GM20431 (cell line): Measurements from ENCODE around the gene CASP8.

Source experiments
- in situ Hi-C: fragments of 300-500 bp; cut with MseI, MboI; formaldehyde crosslinking; loops from one replicate; pipeline ENCODE4 v1.15.0; 2020; ENCODE audit warnings: low sequenced_read_pairs; ENCODE audit not compliant: unreplicated experiment

The CASP8 gene

GRCh38 chr2:201239167-201239935, 21.0 kb upstream of the CASP8 start:
- in situ Hi-C loops, result loop anchor here (10.0 kb wide), 1 partner anchor 125 kb away; no protein-coding TSS in a partner anchor

DNA sequence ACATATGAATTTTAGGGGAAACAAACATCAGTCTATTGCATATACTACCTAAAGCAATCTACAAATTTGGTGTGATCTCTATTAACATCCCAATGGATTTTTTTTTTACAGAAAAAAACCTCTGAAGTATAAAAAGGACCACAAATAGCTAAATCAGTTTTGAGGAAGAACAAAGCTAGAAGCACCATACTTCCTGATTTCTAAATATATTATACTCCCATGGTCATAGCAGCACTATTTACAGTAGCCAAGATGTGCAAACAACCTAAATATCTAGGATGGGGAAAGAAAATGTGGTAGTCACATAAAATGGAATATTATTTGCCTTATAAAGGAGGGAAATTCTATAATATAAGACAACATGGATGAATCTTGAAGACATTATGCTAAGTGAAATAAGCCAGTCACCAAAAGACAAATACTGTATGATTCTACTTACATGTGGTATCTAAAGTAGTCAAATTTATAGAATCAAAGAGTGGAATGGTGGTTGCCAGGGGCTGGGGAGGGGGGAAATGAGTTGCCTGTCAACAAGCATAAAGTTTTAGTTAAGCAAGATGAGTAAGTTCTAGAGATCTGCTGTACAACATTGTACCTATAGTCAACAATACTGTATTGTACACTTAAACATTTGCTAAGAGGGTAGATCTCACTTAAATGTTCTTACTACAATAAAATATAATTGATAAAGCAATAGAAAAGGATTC, 17.6 kb upstream of the CASP8 start:
- in situ Hi-C loops, result no loop called here

DNA sequence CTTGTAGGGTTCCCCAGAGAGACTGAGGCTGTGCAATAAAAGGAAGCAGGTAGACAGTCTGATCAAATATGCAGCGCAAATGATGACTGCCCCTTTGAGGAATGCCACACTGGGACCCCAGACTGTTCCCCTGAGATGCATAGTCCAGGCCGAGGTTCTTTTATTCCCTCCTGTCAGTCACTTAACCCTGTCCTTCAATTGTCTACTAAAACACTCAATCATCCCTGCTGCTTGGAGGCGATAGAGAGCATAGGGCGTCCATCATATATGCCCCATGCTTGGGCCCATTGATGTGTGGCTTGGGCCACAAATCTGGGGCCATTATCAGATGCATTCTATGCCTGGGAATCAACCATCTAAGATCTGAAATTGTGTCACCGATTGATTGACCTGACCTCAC, 15.5 kb upstream of the CASP8 start:
- in situ Hi-C loops, result no loop called here

DNA sequence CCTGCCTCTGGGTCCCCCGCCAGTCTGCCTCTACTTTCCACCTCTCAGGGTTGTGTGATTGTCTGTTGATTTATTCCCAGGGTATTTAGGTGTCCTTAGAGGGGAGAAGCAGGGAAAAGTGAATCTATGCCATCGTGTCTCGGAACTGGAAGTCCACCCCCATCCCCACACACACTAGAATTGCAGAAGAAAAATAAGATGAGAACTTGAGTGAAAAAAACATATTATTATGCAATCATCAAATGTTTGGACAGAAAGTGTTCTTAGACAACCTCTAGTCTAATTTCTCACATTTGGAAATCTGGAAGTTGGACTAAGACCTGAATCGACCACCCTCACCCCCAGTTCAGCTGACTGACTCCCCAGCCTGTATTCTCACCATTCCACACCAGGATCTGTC, 14.1 kb upstream of the CASP8 start:
- in situ Hi-C loops, result no loop called here

- in situ Hi-C loops, result no loop called here
These were observed 12.0 kb upstream of the CASP8 start for GRCh38 chr2:201248288-201248844.

GRCh38 chr2:201249889-201250288, 10.4 kb upstream of the CASP8 start:
- in situ Hi-C loops, result no loop called here

DNA sequence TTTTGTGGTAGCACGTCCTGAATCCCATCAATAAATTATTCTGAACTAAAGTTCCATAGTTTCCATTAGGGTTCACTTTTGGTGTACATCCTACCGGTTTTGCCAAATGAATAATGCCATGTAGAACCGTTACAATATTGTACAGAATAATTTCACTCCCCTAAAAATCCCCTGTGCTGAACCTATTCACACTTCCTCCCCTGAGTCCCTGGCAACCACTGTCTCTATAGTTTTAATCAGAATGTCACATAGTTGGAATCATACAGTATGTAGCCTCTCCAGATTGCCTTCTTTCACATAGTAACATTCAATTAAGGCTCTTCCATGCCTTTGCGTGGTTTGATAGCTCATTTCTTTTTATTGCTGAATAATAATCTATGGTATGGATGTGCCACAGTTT, 9.6 kb upstream of the CASP8 start:
- in situ Hi-C loops, result no loop called here

DNA sequence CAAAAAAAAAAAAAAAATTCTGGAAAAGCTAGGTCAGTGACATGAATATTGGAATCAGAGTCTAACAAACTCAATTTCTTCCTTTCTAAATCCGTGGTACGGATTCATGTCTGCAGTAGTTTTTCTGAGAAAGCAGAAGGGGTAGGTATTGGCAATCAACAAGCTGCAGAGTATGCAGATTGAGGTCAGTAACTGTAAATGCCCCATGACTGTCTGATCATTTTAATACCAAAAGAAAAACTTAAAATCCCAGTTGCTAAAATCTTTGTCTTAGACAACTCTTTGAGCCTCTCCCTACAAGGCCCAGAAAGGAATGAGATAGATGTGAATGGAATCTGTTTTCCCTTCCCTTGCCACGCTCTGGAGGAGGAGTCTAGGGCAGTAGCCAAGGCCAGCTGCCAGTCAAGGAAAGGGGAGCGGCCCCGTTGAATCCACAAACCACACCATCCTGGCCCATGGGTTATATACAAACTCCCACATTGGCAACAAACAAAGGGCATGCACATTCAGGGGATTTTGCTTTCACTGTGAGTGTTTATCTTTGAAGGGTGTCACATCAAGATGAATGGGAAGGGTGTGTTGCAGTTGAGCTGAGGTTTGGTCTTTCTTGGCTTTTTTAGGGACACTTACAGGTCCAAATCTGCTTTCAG, 6.1 kb upstream of the CASP8 start:
- in situ Hi-C loops, result no loop called here

- in situ Hi-C loops, result no loop called here
These were observed 4.8 kb upstream of the CASP8 start for GRCh38 chr2:201255408-201256033.

DNA sequence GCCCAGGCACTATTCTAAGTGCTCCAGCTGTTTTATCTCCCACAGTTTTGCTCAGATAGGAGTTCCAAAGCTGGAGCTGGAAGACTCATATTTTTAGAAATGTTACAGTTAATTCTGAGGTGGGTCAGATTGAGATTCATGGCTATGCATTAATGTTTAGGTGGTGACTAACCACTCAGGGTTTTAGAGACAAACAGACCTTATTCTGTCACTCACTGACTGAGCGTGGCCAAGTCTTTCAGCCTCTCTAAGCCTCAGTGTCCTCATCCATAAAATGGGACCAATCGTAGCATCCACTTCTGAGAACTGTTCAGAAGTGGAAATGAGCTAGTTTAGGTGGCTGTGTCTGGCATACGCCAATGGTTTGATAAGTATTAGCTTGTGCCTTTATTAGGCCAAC, 4.3 kb upstream of the CASP8 start:
- in situ Hi-C loops, result no loop called here

- in situ Hi-C loops, result no loop called here
These were observed 2.9 kb upstream of the CASP8 start for GRCh38 chr2:201257381-201257955.

DNA sequence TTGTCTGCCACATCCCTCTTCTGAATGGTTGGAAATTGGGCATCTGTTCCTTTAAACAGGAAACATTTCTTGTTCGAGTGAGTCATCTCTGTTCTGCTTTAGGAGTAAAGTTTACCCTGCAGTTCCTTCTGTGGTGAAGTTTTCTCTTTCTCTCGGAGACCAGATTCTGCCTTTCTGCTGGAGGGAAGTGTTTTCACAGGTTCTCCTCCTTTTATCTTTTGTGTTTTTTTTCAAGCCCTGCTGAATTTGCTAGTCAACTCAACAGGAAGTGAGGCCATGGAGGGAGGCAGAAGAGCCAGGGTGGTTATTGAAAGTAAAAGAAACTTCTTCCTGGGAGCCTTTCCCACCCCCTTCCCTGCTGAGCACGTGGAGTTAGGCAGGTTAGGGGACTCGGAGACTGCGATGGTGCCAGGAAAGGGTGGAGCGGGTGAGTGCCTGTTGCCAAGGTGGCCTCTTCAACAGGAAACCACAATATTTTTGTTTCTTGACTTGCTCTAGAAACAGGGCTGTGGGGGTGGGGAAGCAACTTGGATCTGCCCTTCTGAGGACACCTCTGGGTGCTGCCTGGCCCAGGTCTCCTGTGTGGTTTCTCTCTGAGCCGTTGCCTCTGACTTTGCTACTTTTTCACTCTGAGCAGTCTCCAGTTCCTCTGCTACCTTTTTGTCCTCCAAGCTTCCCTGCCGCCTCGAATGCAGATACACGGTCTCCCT, 2.2 kb upstream of the CASP8 start:
- in situ Hi-C loops, result no loop called here

DNA sequence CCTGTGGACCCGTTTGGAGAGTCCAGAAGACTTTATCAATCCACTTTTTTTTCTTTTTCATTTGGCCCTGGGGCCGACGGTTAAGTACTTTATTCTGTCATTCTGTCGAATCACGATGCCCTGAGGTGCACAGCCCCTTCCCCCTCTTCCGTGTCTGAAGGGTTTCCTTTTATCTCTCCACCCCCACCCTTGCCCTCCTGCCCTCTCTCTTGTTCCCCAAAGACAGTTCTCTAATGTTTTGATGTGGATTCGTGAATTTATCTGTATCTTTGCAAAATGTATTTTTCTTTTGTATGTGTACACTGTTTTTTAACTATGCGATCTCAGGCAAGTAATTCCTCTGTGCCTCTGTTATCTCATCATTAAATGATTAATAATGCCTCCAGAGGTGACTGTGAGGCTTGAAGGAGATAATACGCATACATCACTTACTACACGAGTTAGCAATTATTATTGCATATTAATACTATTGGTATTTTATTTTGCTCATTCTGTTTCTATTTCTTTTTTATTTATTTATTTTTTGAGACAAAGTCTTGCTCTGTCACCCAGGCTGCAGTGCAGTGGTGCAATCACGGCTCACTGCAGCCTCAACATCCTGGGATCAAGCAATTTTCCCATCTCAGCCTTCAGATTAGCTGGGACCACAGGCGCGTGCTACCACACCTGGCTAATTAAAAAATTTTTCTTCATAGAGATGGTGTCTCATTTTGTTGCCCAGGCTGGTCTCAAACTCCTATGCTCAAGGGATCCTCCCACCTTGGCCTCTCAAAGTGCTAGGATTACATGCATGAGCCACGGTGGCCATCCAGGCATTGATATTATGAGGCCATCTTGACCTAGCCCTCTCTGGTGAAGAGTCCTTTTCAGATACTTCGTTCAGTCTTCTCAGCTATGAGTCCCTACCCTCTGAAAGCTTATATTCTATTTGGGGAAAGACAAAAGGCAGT, 1.4 kb upstream of the CASP8 start:
- in situ Hi-C loops, result no loop called here

DNA sequence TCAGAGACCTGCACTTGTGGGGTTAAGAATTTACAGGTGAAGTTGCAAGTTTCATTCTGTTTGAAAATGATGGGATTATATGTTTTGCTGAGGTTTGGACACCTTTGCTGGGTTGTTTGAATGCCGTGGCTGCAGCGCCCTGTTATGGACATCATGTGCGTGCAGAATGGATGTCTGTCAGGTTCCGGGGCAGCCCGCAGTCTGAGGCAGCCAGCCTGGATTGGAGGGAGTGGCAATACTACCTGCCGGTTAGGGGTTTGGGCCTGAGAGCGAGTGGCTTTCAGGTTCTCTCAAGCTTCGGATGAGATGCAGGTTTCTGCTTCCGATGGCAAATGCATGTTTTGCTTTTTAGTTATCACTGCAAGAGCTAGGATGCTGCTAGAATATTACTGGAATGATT, 1.1 kb downstream of the CASP8 start:
- in situ Hi-C loops, result no loop called here

DNA sequence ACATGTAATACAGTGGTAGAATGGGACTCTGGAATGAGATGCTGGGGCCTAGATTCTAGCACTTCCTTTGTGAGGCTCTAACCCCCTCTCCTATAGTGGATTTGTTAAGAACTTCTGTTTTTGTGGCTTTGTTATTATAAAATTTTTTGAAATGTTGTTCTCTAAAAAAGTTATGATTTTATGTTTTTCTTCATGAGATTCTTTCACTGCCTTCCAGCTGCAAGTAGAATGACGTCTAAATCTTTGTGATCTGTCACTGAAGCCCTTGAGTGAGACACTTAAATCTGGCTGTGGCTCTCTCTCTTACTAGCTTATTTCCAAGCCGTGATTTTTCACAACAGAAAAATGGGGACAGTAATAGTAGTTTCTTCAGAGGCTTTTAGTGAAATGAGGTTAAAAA, 1.6 kb downstream of the CASP8 start:
- in situ Hi-C loops, result no loop called here

GRCh38 chr2:201262718-201263117, 2.4 kb downstream of the CASP8 start:
- in situ Hi-C loops, result no loop called here

DNA sequence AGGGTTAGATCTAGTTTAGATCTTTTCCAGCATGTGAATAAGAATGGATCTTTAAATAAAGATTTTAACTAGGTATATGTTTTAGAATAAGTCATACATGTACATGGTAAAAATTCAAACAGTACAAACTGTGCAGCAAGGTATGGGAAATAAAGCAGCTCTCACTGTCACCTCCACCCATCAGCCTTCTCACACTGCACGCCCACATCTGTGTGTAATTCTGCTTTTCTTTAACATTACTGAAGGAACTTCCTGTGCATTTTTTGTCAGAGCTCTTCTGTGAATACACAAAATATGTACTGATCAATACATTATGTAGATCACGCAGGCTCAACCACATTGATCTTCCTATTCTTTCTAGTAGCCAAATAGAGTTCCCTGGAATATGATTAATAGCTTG, 3.4 kb downstream of the CASP8 start:
- in situ Hi-C loops, result no loop called here

GRCh38 chr2:201264472-201265173, 4.3 kb downstream of the CASP8 start:
- in situ Hi-C loops, result no loop called here
